OCI-LY3 (cell line): ENCODE results near the gene NLRP4.

Experiments used
- CTCF ChIP-seq: fragments of 200-600, 300-600 bp; sonication (generic); IDR thresholded peaks from 2 replicates; pipeline ENCODE4 v1.5.1; 2014; ENCODE audit warnings: antibody characterized with exemption, low read length, low read depth
- EZH2phosphoT487 ChIP-seq: fragments of 200-600 bp; shearing (Covaris generic); IDR thresholded peaks from 2 replicates; pipeline ENCODE4 v1.6.1; 2018; ENCODE audit warnings: antibody characterized with exemption, mixed run types, low read depth

DNA sequence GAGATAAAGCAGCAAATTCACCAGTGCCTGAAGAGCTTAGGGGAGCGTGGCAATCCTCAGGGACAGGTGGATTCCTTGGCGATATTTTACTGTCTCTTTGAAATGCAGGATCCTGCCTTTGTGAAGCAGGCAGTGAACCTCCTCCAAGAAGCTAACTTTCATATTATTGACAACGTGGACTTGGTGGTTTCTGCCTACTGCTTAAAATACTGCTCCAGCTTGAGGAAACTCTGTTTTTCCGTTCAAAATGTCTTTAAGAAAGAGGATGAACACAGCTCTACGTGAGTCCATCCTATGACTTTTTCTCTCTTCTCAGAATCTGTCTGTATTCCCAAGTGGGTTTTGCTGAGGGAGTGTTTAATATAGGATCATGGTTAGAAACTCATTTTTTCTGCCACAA lies 22.6 kb downstream of the NLRP4 start:
- no peak for TF ChIP-seq CTCF
- no peak for TF ChIP-seq EZH2phosphoT487
